ENCODE results near the gene CNTNAP2.
"Not testable (repeated sequence)": the region's sequence is repeated elsewhere in the genome, so short reads cannot be mapped to it uniquely, and the experiment has no call there.

Gene CNTNAP2

GRCh38 chr7:148042935-148043631 lies 1926.5 kb downstream of the CNTNAP2 start:
- TF ChIP-seq GATA1 (IDR thresholded peaks at IDR 0.05; ENCODE audit: low read depth, low read length), result no peak

GRCh38 chr7:148044173-148044572 lies 1927.6 kb downstream of the CNTNAP2 start:
- TF ChIP-seq GATA1 (IDR thresholded peaks at IDR 0.05; ENCODE audit: low read depth, low read length), result no peak
- no peak for TF ChIP-seq POLR2A (IDR thresholded peaks at IDR 0.05; ENCODE audit: low read length)
- DNase-seq, result no peak

More at GRCh38 chr7:148042935-148043631, 1926.5 kb downstream of the CNTNAP2 start:
- no peak for DNase-seq

DNA sequence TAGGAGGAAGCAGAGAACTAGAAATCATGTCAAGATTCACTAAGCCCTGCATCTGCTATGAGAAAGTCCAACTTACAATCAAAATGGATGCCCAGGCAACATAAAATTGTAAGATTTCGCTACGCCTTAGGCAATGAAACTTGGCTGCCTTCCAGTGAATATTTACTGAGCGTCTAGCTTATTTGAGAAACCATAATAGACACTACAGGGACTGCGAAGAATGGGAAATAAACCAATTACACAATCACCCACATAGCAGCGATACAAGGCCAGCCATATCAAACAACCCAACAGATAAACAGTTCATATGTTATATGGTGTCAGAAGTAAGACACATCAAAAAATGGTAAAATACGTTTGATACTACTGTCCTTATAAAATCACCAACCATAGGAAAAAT lies 1928.9 kb downstream of the CNTNAP2 start:
- no peak for DNase-seq
- TF ChIP-seq GATA1 (IDR thresholded peaks at IDR 0.05; ENCODE audit: low read depth, low read length), result no peak
- no peak for TF ChIP-seq POLR2A (IDR thresholded peaks at IDR 0.05; ENCODE audit: low read length)

- no peak for DNase-seq
- no peak for TF ChIP-seq POLR2A (IDR thresholded peaks at IDR 0.05; ENCODE audit: low read length)
- TF ChIP-seq GATA1 (IDR thresholded peaks at IDR 0.05; ENCODE audit: low read depth, low read length), result no peak
Observed at GRCh38 chr7:148049068-148049467, 1932.5 kb downstream of the CNTNAP2 start.

DNA sequence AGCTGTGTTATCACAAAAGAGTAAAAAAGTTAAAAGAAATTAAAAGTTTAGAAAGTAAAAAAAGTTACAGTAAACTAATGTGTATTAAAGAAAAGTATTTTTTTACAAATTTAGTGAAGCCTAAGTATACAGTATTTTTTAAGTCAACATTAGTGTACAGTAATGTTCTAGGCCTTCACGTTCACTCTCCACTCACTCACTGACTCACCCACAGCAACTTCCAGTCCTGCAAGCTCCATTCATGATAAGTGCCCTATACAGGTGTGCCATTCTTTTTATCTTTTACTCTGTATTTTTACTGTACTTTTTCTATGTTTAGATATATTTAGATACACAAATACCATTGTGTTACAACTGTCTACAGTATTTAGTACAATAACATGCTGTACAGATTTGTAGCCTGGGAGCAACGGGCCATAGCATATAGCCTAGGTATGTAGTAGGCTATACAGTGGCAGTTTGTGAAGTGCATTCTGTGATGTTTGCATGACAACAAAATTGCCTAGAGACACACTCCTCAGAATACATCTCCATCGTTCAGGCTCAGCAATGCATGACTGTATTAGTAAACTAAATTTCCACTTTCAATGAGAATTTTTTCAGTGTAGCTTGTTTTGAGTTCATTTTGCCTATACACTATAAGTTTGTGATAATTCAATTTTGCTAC lies 1934.0 kb downstream of the CNTNAP2 start:
- no peak for TF ChIP-seq POLR2A (IDR thresholded peaks at IDR 0.05; ENCODE audit: low read length)
- no peak for TF ChIP-seq GATA1 (IDR thresholded peaks at IDR 0.05; ENCODE audit: low read depth, low read length)

DNA sequence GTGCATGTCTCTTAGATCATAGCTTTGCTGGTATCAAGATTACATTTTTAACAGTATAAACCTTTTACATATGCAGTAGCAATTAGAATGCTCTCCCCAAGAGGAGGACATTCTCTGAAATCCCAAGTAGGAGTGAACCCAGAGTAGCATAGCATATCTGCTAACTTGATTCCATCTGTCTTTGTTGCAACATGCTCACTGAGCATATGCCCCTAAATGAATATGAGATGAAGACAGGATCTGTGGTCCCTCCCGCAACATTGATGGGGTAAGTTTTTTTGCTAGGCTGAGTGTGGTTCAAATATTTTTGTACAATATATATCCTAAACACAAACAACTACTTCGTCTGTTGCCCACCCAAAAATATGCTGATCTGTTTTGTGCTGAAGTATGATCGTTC lies 1939.8 kb downstream of the CNTNAP2 start:
- no peak for DNase-seq

More for the DNA sequence above, 1934.0 kb downstream of the CNTNAP2 start:
- no peak for DNase-seq

GRCh38 chr7:148058092-148058491 lies 1941.5 kb downstream of the CNTNAP2 start:
- DNase-seq, result no peak
- TF ChIP-seq GATA1 (IDR thresholded peaks at IDR 0.05; ENCODE audit: low read depth, low read length) (no peak), POLR2A (IDR thresholded peaks at IDR 0.05; ENCODE audit: low read length) (no peak)

More for the DNA sequence above, 1939.8 kb downstream of the CNTNAP2 start:
- TF ChIP-seq GATA1 (IDR thresholded peaks at IDR 0.05; ENCODE audit: low read depth, low read length) (no peak), POLR2A (IDR thresholded peaks at IDR 0.05; ENCODE audit: low read length) (no peak)

DNA sequence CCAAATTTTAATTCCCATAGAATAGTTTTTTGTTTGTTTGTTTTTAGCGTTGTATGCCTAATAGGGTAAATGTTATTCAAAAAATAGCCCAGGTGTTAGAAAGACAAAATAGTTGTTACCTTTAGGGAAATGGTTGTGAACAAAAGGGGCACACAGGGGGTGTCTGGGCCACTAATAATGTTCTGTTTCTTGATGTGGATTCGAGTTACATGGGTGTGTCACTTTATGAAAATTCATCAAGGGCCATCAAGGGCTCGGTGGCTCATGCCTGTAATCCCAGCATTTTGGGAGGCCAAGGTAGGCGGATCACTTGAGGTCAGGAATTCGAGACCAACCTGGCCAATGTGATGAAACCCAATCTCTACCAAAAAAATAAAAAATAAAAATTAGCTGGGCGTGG lies 1942.2 kb downstream of the CNTNAP2 start:
- no peak for DNase-seq

DNA sequence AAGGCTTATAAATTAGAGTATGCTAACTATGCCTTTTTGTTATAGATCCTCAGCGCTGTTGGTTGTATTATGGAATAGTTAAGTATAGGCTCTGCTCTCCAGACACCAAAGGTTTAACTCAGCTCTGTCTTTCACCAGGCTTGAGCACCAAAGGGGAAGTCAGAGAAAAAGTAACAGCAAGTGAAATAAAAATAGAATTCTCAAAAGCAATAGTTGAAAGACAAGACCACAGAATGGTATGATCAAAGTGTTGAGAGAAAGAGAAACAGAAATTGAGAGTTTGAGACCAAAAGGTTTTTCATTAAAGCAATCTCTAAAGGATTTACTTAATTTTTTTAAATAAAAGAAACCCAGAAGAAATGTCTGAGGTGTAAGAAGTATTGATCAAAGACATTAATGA lies 1944.1 kb downstream of the CNTNAP2 start:
- no peak for DNase-seq
- TF ChIP-seq GATA1 (IDR thresholded peaks at IDR 0.05; ENCODE audit: low read depth, low read length) (no peak), POLR2A (IDR thresholded peaks at IDR 0.05; ENCODE audit: low read length) (no peak)

More for the DNA sequence above, 1942.2 kb downstream of the CNTNAP2 start:
- no peak for TF ChIP-seq GATA1 (IDR thresholded peaks at IDR 0.05; ENCODE audit: low read depth, low read length)
- no peak for TF ChIP-seq POLR2A (IDR thresholded peaks at IDR 0.05; ENCODE audit: low read length)

DNA sequence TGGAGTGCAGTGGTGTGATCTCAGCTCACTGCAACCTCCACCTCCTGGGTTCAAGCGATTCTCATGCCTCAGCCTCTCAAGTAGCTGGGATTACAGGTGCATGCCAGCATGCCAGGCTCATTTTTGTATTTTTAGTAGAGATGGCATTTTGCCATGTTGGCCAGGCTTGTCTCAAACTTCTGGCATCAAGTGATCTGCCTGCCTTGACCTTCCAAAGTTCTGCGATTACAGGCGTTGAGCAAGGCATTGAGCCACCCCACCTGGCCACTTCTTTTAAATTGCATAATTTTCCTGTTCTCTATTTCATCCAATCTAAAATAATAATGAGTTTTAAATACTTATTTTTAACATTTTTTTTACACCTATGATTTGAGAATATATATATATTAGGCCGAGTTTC lies 1961.5 kb downstream of the CNTNAP2 start:
- DNase-seq, result not testable (repeated sequence)

- no peak for DNase-seq
- TF ChIP-seq POLR2A (IDR thresholded peaks at IDR 0.05; ENCODE audit: low read length) (no peak), GATA1 (IDR thresholded peaks at IDR 0.05; ENCODE audit: low read depth, low read length) (no peak)
Observed at GRCh38 chr7:148079206-148080080, 1962.8 kb downstream of the CNTNAP2 start.

DNA sequence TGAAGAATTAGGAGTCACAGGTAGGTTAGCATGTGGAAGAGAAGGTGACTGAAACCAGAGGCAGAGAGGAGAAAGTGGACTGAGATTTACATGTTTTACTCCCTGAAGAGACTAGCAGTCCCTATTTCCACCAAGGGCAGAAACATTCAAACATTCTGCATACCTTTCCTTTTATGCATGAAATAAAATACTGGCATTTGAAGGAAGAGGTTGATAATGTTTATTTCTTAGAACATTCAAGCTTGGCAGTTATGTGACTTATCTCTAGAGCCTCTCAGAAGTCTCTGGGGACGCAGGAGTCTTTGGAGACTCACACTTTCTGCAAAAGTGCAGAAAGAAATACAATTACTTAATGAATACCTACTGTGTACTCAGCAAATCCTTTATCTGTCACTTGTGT lies 1966.8 kb downstream of the CNTNAP2 start:
- TF ChIP-seq POLR2A (IDR thresholded peaks at IDR 0.05; ENCODE audit: low read length) (no peak), GATA1 (IDR thresholded peaks at IDR 0.05; ENCODE audit: low read depth, low read length) (no peak)
- no peak for DNase-seq

- peak; percentile 12 to 48 for DNase-seq
- TF ChIP-seq POLR2A (IDR thresholded peaks at IDR 0.05; ENCODE audit: low read length) (no peak), GATA1 (IDR thresholded peaks at IDR 0.05; ENCODE audit: low read depth, low read length) (no peak)
Observed at GRCh38 chr7:148084138-148084537, 1967.5 kb downstream of the CNTNAP2 start.

DNA sequence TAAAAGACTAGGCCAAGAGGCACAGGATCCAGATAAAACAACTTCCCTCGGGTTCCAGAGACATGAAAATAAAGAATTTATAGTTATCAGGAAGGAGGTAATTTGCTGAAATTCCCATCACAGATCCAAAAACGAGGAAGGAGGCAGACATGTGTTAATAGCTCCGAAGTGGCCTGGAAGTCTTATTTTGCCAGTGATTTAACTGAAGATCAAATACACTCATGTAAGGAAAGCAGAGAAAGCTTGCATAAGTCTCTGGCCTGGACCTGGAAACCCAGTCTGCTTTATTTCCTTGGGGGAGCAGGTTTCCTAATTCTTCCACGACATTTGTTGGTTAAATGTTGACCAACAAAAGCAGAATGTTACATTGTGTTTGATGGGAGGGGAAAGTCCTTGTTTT lies 1975.3 kb downstream of the CNTNAP2 start:
- no peak for DNase-seq
- no peak for TF ChIP-seq GATA1 (IDR thresholded peaks at IDR 0.05; ENCODE audit: low read depth, low read length)
- no peak for TF ChIP-seq POLR2A (IDR thresholded peaks at IDR 0.05; ENCODE audit: low read length)
